Measurements from ENCODE around the gene TRDMT1. TPM values are rescaled to one million over a fixed set of nuclear protein-coding genes. Genes with fewer than 3 reads are reported as not detected.

Gene TRDMT1
- total RNA-seq, 4 donors from 2014 or later, result 29.4 to 39.7 (median 31.7) TPM

GRCh38 chr10:17183110-17183509, 18.4 kb downstream of the TRDMT1 start:
- intact Hi-C loops (cut with DNase I), result no loop called here
- H3K4me3 ChIP-seq (replicated peaks in 1 of 3), result no peak overlapping the region
- no peak for DNase-seq
- H3K4me1 ChIP-seq, result peaks cover 36 to 51% of the 10 kb centered on the region in 2 donors
- no peaks in the 10 kb centered on the region for H3K36me3 ChIP-seq
- 92 to 95% methylated on average over 2 of the region's 2 CpGs for WGBS, 2 donors
- TF ChIP-seq POLR2A (IDR thresholded peaks at IDR 0.05), result no peak
- TF ChIP-seq, protein P1, sequence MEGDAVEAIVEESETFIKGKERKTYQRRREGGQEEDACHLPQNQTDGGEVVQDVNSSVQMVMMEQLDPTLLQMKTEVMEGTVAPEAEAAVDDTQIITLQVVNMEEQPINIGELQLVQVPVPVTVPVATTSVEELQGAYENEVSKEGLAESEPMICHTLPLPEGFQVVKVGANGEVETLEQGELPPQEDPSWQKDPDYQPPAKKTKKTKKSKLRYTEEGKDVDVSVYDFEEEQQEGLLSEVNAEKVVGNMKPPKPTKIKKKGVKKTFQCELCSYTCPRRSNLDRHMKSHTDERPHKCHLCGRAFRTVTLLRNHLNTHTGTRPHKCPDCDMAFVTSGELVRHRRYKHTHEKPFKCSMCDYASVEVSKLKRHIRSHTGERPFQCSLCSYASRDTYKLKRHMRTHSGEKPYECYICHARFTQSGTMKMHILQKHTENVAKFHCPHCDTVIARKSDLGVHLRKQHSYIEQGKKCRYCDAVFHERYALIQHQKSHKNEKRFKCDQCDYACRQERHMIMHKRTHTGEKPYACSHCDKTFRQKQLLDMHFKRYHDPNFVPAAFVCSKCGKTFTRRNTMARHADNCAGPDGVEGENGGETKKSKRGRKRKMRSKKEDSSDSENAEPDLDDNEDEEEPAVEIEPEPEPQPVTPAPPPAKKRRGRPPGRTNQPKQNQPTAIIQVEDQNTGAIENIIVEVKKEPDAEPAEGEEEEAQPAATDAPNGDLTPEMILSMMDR (IDR thresholded peaks at IDR 0.05), result peak in 4 of 6 experiments; percentile 12 to 32 (median 22)
- H3K27ac ChIP-seq, result peak overlapping the region; percentile 82 to 93 (median 83)
- no peaks in the 10 kb centered on the region for H3K9me3 ChIP-seq
- no peaks in the 10 kb centered on the region for H3K27me3 ChIP-seq

- Histone ChIP-seq H3K27ac (peak overlapping the region; percentile 82 to 93 (median 83)), H3K36me3 (no peaks in the 10 kb centered on the region), H3K9me3 (no peaks in the 10 kb centered on the region), H3K4me3 (replicated peaks in 1 of 3) (no peak overlapping the region), H3K4me1 (peaks cover 32 to 51% of the 10 kb centered on the region in 2 donors), H3K27me3 (no peaks in the 10 kb centered on the region)
- whole genome bisulfite sequencing, 2 donors, result 24 to 45% methylated on average over 3 of the region's 3 CpGs
- DNase-seq, result peak; percentile 92 to 93
- intact Hi-C loops (cut with DNase I), result no loop called here
- TF ChIP-seq POLR2A (IDR thresholded peaks at IDR 0.05), result peak in 1 of 2 donors; percentile 45
- TF ChIP-seq, protein P1 (IDR thresholded peaks at IDR 0.05), result no peak
These were observed 19.7 kb downstream of the TRDMT1 start for GRCh38 chr10:17181751-17182150.

DNA sequence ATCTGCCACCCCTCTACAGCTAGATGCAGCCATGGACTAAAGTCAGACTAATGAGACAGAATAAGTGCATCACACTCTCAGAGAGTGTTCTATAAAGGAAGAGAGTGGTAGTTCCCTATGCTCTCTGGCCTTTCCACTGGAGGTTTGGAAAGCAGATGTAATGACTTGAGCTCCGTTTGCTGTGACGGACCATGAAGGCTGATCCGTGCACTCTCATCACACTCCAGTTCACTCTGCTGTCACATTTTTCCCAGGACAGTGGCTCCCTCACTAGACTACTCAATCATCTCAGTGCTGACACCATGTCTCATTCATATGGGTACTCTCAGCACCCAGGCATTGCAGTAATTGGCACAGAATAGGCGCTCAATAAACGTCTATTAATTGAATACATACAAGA, 20.4 kb downstream of the TRDMT1 start:
- peak in 1 of 2 donors; percentile 10 for DNase-seq
- WGBS, 2 donors, result 65 to 70% methylated on average over 5 of the region's 5 CpGs
- Histone ChIP-seq H3K9me3 (no peaks in the 10 kb centered on the region), H3K4me1 (peaks cover 36 to 53% of the 10 kb centered on the region in 2 donors), H3K27me3 (no peaks in the 10 kb centered on the region), H3K4me3 (replicated peaks in 1 of 3) (no peak overlapping the region), H3K27ac (peak overlapping the region; percentile 81 to 93 (median 82)), H3K36me3 (no peaks in the 10 kb centered on the region)
- intact Hi-C loops (cut with DNase I), result no loop called here
- TF ChIP-seq POLR2A (IDR thresholded peaks at IDR 0.05), result no peak
- TF ChIP-seq, protein P1 (IDR thresholded peaks at IDR 0.05), result no peak

- no peaks in the 10 kb centered on the region for H3K9me3 ChIP-seq
- intact Hi-C loops (cut with DNase I), result no loop called here
- no peak for TF ChIP-seq POLR2A (IDR thresholded peaks at IDR 0.05)
- TF ChIP-seq, protein P1 (IDR thresholded peaks at IDR 0.05), result no peak
- H3K4me1 ChIP-seq, result peaks cover 57 to 72% of the 10 kb centered on the region in 2 donors
- WGBS, 2 donors, result 63 to 80% methylated on average over 3 of the region's 3 CpGs
- no peak overlapping the region for H3K4me3 ChIP-seq (replicated peaks in 1 of 3)
- no peaks in the 10 kb centered on the region for H3K36me3 ChIP-seq
- H3K27ac ChIP-seq, result peak overlapping the region in 1 of 3 donors; percentile 18
- H3K27me3 ChIP-seq, result no peaks in the 10 kb centered on the region
- DNase-seq, result no peak
These were observed 22.5 kb downstream of the TRDMT1 start for GRCh38 chr10:17179002-17179401.

DNA sequence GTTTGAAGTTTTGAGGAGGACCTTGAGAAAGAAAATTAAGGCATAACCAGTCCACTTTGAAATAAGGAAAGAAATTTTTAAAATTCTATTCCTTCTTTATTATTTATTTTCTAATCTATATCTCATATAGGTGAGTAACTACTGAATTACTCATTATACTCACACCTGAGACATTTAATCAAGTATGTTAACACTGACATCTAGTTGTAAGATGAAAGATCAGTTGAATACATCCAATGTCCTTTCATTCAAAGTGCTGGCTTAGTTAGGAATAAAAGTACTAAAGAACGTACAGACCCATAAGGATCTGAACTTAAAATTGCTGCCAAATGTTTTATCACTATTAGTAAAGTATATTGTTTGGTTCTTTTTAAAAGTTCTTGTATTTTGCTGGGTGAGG, 23.5 kb downstream of the TRDMT1 start:
- 93 to 95% methylated on average over 1 of the region's 1 CpG for WGBS, 2 donors
- Histone ChIP-seq H3K4me1 (peaks cover 50 to 63% of the 10 kb centered on the region in 2 donors), H3K4me3 (replicated peaks in 1 of 3) (no peak overlapping the region), H3K9me3 (no peaks in the 10 kb centered on the region), H3K27ac (no peak overlapping the region), H3K27me3 (no peaks in the 10 kb centered on the region), H3K36me3 (no peaks in the 10 kb centered on the region)
- intact Hi-C loops (cut with DNase I), result no loop called here
- no peak for TF ChIP-seq POLR2A (IDR thresholded peaks at IDR 0.05)
- TF ChIP-seq, protein P1 (IDR thresholded peaks at IDR 0.05), result peak in 1 of 6 experiments; percentile 7
- DNase-seq, result no peak

Data from thyroid gland (tissue), 4 donors.